Muscle layer of duodenum (tissue), 2 donors: Measurements from ENCODE around the gene ESR1.
"Not testable (repeated sequence)": the region's sequence is repeated elsewhere in the genome, so short reads cannot be mapped to it uniquely, and the experiment has no call there.

ENCODE experiments used
- H3K27ac ChIP-seq: one replicate; pipeline ENCODE4 v1.7.0; 2013; ENCODE audit warnings: mild to moderate bottlenecking, low read length
- H3K27me3 ChIP-seq: one replicate; pipeline ENCODE4 v1.7.0; 2013; ENCODE audit warnings: low read depth, mild to moderate bottlenecking, control low read depth, low read length
- H3K36me3 ChIP-seq, 2 donors: one replicate each; pipeline ENCODE4 v1.7.0; 2013; ENCODE audit warnings: low read length in 2 of 2, control low read depth in 1 of 2, mild to moderate bottlenecking in 1 of 2; ENCODE audit not compliant: insufficient read depth in 2 of 2, control insufficient read depth in 1 of 2
- H3K4me1 ChIP-seq, 2 donors: one replicate each; pipeline ENCODE4 v1.7.0; 2013; ENCODE audit warnings: low read length in 2 of 2, mild to moderate bottlenecking in 2 of 2, control low read depth in 1 of 2, moderate library complexity in 1 of 2; ENCODE audit not compliant: insufficient read depth in 2 of 2, control insufficient read depth in 1 of 2
- H3K4me3 ChIP-seq, 2 donors: one replicate each; pipeline ENCODE4 v1.7.0; 2013; ENCODE audit warnings: low read length in 2 of 2, low read depth in 1 of 2, mild to moderate bottlenecking in 1 of 2
- H3K9me3 ChIP-seq, 2 donors: one replicate each; pipeline ENCODE4 v1.7.0; 2013; ENCODE audit warnings: low read length in 2 of 2, control low read depth in 1 of 2, mild to moderate bottlenecking in 1 of 2; ENCODE audit not compliant: control insufficient read depth in 1 of 2
- donor health status: healthy.

ESR1 gene

DNA sequence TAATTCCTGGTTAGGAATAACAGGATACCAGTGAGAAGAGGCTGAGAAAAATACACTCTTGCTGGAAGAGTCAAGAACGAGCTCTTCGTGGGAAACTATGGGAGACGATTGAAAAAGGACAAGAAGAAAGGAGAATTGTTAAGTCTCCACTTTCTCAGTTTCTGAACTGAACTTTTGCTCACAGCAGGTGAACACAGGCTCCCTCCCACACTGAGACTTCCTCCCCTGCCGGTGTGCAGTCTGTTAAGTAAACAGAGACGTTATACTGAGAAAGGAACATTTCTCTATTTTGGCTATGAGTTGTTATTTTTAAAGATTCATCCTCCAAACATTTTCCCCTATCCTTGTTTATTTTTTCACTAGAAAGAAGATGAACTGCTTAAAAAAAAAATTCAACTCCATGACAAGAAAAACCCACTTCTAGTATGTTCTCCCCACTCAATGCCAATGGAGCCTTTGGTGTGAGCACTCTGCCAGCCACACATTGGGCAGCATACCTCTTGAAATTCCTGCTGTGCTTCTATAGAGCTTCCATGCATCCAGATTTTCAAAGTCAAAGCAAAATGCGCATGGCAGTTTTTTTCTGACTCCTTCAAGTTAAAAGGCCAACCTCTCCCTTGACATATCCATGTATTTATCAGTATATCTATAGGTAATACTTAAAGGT lies 250.5 kb downstream of the ESR1 start:
- no peaks in the 10 kb centered on the region for H3K9me3 ChIP-seq
- no peak overlapping the region for H3K27ac ChIP-seq
- H3K27me3 ChIP-seq, result no peaks in the 10 kb centered on the region
- H3K36me3 ChIP-seq, result no peaks in the 10 kb centered on the region
- H3K4me3 ChIP-seq, result no peak overlapping the region
- peaks cover 0 to 6% of the 10 kb centered on the region in 2 donors for H3K4me1 ChIP-seq

DNA sequence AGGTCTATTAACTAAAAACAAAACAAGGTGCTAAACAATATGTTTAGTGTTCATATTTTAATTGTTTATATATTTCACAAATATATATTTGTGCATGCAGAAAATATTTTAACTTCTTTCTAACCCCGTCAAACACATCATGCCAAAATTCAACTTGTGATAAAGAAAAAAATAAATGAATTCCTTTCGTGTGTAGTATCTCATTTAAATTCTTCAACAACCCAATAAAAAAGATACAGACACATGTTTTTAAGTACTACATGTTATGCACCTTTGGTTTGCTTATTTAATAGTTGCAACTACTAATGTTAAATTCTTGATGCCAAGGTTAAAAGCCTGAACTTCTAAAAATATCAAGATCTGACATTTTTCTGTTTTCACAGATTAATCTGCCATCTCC lies 252.4 kb downstream of the ESR1 start:
- Histone ChIP-seq H3K36me3 (no peaks in the 10 kb centered on the region), H3K9me3 (no peaks in the 10 kb centered on the region), H3K4me3 (no peak overlapping the region), H3K4me1 (peaks cover 0 to 6% of the 10 kb centered on the region in 2 donors), H3K27ac (no peak overlapping the region), H3K27me3 (no peaks in the 10 kb centered on the region)

DNA sequence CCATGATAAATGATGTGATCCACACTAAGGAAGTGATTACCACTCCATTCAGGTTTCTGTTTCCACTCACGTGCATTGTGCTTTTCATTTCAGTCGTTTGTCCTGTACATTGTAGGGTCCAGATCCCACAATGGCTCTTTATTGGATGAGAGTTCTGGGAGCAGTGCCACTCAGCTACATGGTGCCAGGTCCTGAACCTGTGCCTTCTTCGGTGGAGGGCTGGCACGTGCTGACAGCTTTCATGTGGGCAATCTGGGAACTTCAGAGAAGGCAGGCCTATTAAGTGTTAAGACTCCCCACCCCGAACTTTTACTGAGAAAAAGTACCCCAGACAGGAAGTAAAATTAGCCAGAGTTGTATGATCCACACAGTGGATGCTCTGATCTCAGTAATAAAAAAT lies 255.0 kb downstream of the ESR1 start:
- Histone ChIP-seq H3K27me3 (no peaks in the 10 kb centered on the region), H3K4me1 (peaks cover 0 to 6% of the 10 kb centered on the region in 2 donors), H3K4me3 (no peak overlapping the region), H3K9me3 (no peaks in the 10 kb centered on the region), H3K36me3 (no peaks in the 10 kb centered on the region), H3K27ac (no peak overlapping the region)

DNA sequence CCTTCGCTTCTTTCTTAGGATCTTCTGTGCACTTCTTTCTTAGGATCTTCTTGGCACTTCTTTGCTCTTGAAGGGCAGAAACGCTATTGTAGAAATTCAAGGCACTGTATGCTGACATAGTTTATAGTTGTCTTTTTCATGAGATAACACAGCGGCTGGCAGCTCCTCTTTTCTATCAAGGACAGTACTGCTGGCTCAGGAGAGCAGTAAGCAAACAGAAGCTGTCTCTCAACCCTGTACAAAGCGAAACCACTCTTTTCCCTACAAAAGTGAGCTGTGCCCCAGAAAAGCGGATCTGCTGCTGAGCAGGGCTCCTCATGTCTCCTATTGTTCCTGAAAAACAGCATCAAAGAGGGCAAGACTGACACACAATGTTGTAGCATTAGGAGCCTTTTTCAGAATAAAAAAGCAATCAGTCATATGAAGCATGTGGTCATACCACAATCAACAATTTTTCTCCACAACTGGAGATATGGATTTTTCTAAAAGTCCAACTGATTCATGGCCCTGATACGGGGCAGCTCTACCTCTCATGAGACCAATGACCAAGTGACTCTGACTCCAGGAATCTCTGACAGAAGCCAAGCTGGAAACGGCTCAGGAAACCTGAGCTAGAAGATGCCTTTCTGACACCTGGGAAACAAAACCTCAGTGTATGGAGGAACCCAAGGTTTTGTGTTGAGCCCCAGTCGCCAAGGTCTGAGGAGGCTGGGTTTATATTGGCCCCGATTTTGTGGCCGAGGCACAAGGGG lies 255.9 kb downstream of the ESR1 start:
- no peaks in the 10 kb centered on the region for H3K27me3 ChIP-seq
- H3K4me3 ChIP-seq, result no peak overlapping the region
- peaks cover 0 to 6% of the 10 kb centered on the region in 2 donors for H3K4me1 ChIP-seq
- H3K27ac ChIP-seq, result no peak overlapping the region
- no peaks in the 10 kb centered on the region for H3K36me3 ChIP-seq
- no peaks in the 10 kb centered on the region for H3K9me3 ChIP-seq

DNA sequence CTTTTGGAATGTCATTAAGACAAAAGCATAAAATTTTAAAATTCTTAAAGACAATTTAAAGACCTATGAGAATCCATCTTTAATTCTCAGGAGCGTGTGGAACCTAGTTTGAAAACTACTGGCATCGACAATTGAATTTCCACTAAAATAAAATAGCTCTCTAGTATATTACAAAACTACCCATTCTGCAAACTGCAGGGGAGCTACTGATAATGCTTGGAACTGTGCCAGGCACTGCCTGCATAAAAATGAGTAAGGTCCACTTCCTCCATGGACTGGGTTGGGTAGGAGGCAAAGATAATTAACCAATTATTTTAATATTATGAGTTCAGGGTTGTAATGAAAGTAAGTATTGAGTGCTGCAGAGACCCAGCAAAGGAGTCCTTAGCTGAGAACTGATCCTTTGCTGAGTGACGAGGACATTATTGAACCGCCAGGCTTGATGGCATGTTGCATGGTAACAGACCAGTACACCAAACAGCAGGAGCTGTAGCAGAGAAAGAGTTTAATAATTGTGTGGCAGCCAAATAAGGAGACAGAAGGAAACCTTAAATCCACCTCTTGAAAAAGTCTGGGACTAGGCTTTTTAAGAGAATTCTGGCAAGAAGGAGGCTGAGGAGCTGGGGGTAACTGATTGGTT lies 261.3 kb downstream of the ESR1 start:
- Histone ChIP-seq H3K27me3 (no peaks in the 10 kb centered on the region), H3K4me3 (no peak overlapping the region), H3K27ac (no peak overlapping the region), H3K9me3 (no peaks in the 10 kb centered on the region), H3K4me1 (no peaks in the 10 kb centered on the region), H3K36me3 (no peaks in the 10 kb centered on the region)

DNA sequence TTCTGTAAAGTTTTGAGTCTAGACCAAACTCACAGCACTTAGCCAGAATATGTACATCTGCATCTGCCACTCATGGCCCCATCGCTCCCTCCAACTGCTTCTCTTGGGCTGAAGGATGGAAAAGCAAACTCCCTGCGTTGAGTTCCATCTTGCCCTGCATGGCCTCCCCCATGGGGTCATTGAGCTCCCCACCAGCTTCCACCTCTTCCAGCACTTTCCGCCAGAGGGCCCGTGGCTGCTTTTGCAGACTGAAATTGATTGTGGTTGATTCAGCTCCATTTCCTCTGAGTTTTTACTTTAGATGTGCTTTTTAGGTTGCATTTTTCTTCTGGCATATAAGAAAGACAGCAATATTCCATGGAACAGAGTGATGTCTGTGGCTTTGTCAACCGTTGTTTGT lies 263.1 kb downstream of the ESR1 start:
- no peaks in the 10 kb centered on the region for H3K4me1 ChIP-seq
- no peaks in the 10 kb centered on the region for H3K36me3 ChIP-seq
- no peak overlapping the region for H3K4me3 ChIP-seq
- H3K27ac ChIP-seq, result no peak overlapping the region
- H3K27me3 ChIP-seq, result no peaks in the 10 kb centered on the region
- peaks cover 3 to 8% of the 10 kb centered on the region in 2 donors for H3K9me3 ChIP-seq

DNA sequence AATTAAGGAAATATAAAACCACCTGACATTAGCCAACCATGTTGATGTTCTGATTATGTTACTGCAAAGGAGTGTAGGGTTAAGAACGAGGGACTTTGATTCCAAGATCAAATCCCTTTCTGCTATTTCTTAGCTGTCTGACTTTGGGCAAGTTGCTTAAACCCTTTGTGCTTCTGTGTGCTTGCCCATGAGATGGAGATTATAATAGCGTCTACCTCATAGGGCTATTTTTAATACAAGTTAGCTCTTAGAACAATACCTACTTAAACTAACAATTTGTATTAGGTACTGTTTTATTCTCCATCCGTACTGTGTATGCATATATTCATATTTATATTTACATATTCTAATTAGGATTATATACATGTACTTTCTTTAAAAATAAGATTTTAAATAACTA lies 263.8 kb downstream of the ESR1 start:
- Histone ChIP-seq H3K36me3 (no peaks in the 10 kb centered on the region), H3K27ac (no peak overlapping the region), H3K4me1 (no peaks in the 10 kb centered on the region), H3K27me3 (no peaks in the 10 kb centered on the region), H3K9me3 (peaks cover 8 to 10% of the 10 kb centered on the region in 2 donors), H3K4me3 (no peak overlapping the region)

DNA sequence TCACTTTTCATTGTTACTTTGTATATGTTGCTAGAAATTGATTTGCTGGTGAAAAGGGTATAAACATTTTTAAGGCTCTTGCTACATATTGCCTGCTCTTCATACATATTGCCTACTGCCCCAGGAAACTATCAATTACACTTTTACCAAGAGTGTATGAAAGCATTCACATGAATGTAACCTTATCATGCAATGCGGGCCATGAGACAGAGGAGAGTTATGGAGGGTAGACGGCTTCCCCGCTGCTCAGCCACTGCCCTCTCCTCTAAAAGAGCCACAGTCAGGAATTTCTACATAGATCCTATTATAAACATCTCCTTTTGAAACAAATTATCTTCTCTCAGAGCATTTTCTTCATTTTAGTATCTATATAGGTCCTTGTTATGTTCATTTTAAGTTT lies 264.4 kb downstream of the ESR1 start:
- Histone ChIP-seq H3K27ac (no peak overlapping the region), H3K36me3 (no peaks in the 10 kb centered on the region), H3K4me3 (no peak overlapping the region), H3K4me1 (no peaks in the 10 kb centered on the region), H3K27me3 (no peaks in the 10 kb centered on the region), H3K9me3 (peaks cover 8 to 14% of the 10 kb centered on the region in 2 donors)

DNA sequence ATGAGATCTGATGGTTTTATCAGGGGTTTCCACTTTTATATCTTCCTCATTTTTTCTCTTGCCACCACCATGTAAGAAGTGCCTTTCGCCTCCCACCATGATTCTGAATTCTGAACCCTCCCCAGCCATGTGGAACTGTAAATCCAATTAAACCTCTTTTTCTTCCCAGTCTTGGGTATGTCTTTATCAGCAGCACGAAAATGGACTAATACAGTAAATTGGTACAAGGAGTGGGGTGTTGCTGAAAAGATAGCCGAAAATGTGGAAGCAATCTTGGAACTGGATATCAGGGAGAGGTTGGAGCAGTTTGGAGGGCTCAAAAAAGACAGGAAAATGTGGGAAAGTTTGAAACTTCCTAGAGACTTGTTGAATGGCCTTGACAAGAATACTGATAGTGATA lies 268.8 kb downstream of the ESR1 start:
- H3K4me3 ChIP-seq, H3K4me1 ChIP-seq, H3K27me3 ChIP-seq, H3K36me3 ChIP-seq, H3K27ac ChIP-seq: not testable (repeated sequence)
- peaks cover 8 to 14% of the 10 kb centered on the region in 2 donors for H3K9me3 ChIP-seq

DNA sequence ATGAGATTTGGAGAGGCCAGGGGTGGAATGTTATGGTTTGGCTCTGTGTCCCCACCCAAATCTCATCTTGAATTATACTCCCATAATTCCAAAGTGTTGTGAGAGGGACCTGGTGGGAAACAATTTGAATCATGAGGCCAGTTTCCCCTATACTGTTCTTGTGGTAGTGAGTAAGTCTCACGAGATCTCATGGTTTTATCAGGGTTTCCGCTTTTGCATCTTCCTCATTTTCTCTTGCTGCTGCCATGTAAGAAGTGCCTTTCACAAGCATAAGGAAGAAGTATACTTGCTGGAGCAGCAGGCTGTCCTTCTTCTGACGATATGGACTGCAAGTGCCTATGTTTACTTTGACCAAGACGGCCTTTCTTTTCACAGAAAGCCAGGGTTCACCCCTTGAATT lies 270.5 kb downstream of the ESR1 start:
- no peaks in the 10 kb centered on the region for H3K4me1 ChIP-seq
- H3K27ac ChIP-seq, result no peak overlapping the region
- peaks cover 8 to 14% of the 10 kb centered on the region in 2 donors for H3K9me3 ChIP-seq
- no peak overlapping the region for H3K4me3 ChIP-seq
- no peaks in the 10 kb centered on the region for H3K36me3 ChIP-seq
- no peaks in the 10 kb centered on the region for H3K27me3 ChIP-seq

DNA sequence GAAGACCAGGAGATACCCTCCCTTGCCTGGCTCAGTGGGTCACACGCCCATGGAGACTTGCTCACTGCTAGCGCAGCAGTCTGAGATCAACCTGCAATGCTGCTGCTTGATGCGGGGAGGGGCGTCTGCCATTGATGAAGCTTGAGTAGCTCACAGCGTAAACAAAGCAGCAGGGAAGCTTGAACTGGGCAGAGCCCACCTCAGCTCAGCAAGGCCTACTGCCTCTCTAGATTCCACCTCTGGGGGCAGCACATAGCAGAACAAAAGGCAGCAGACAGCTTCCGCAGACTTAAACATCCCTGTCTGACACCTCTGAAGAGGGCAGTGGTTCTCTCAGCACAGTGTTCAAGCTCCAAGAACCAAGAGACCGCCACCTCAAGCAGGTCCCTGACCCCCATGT lies 271.3 kb downstream of the ESR1 start:
- Histone ChIP-seq H3K36me3 (no peaks in the 10 kb centered on the region), H3K4me3 (no peak overlapping the region), H3K9me3 (peaks cover 8 to 14% of the 10 kb centered on the region in 2 donors), H3K4me1 (no peaks in the 10 kb centered on the region), H3K27ac (no peak overlapping the region), H3K27me3 (no peaks in the 10 kb centered on the region)
